Gastroesophageal sphincter (tissue), 3 donors: ENCODE results near the gene KLHL18.

Experiments used
- EP300 ChIP-seq: sonication (generic); formaldehyde crosslinking; IDR thresholded peaks from one replicate; pipeline ENCODE4 v1.6.1; 2017; ENCODE audit warnings: antibody characterized with exemption, mild to moderate bottlenecking
- POLR2A ChIP-seq, 2 donors: fragments of 450-650 bp; IDR thresholded peaks; one replicate each; pipeline ENCODE4 v1.6.1; 2017; ENCODE audit warnings: antibody characterized with exemption in 2 of 2, mild to moderate bottlenecking in 2 of 2, moderate library complexity in 1 of 2
- POLR2AphosphoS5 ChIP-seq: sonication (generic); formaldehyde crosslinking; IDR thresholded peaks from one replicate; pipeline ENCODE4 v1.6.1; 2017; ENCODE audit warnings: antibody characterized with exemption
- TF ChIP-seq, protein P1 (sequence below), 4 experiments: fragments of 200-600 bp in 2 of 4; fragments of 450-650 bp in 2 of 4; sonication (generic) in 1 of 4; IDR thresholded peaks; one replicate each; pipeline ENCODE4 v1.5.1; 2017 to 2019; ENCODE audit warnings: antibody characterized with exemption in 4 of 4, mild to moderate bottlenecking in 2 of 4, moderate library complexity in 2 of 4

DNA sequence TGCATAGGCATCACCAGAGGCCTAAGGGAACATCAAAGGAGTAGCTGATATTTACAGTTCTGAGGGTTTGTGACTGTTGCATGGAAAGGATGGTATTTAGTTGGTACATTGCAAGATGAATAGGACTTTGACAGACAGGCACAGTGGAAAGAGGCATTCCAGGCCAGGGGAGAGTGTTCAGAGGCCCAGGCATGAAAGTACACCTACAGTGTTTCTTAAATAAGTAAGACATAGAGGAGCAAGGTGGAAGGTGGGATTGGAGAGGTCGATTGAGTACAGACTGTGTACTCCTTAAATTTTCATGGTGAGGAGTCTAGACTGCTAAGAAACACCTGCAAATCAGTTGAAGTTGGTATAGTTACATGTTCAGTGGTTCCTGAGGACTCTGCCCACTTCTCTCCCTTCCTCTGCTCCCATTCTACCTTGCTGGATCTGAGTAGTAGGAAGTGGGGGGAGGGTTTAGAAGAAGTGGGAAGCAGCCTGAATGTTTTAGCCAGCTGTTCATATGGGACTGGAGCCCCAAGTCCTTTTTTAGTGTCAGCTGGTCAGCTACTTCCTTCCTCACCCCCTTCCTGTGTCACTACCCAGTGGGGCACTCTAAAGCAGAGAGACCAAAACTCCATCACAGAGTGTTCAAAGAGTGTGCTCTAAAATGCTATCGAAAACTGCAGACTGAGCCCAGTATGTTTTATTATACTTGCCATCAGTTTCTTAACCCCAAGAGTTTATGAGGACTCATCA is 14.0 kb downstream of the KLHL18 start:
- TF ChIP-seq POLR2A (IDR thresholded peaks at IDR 0.05) = no peak
- TF ChIP-seq, protein P1, sequence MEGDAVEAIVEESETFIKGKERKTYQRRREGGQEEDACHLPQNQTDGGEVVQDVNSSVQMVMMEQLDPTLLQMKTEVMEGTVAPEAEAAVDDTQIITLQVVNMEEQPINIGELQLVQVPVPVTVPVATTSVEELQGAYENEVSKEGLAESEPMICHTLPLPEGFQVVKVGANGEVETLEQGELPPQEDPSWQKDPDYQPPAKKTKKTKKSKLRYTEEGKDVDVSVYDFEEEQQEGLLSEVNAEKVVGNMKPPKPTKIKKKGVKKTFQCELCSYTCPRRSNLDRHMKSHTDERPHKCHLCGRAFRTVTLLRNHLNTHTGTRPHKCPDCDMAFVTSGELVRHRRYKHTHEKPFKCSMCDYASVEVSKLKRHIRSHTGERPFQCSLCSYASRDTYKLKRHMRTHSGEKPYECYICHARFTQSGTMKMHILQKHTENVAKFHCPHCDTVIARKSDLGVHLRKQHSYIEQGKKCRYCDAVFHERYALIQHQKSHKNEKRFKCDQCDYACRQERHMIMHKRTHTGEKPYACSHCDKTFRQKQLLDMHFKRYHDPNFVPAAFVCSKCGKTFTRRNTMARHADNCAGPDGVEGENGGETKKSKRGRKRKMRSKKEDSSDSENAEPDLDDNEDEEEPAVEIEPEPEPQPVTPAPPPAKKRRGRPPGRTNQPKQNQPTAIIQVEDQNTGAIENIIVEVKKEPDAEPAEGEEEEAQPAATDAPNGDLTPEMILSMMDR (IDR thresholded peaks at IDR 0.05) = no peak
- no peak for TF ChIP-seq POLR2AphosphoS5
- no peak for TF ChIP-seq EP300
